ENCODE data around the gene KRT76.
"Not testable (repeated sequence)": the region's sequence is repeated elsewhere in the genome, so short reads cannot be mapped to it uniquely, and the experiment has no call there.

Gene KRT76

DNA sequence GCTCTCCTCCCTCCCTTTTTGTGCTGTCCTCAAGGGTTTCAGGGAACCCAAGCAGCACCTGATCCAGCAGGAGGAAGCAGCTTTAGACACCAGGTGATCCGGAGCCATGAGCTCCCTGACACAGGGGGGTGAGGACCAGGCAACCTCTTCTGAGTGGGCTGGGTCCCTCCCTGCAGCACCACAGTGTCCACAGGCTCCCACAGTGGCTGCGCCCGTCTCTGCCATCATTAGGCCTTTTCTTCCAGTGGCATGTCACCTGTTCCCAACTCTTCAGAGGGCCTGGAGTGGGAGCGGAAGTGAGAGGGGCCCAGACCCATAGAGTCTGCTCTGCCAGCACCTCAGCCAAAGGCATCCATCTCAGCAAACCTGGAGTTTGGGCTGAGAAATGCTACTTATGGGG lies 421 bp upstream of the KRT76 start:
- DNase-seq: no peak

DNA sequence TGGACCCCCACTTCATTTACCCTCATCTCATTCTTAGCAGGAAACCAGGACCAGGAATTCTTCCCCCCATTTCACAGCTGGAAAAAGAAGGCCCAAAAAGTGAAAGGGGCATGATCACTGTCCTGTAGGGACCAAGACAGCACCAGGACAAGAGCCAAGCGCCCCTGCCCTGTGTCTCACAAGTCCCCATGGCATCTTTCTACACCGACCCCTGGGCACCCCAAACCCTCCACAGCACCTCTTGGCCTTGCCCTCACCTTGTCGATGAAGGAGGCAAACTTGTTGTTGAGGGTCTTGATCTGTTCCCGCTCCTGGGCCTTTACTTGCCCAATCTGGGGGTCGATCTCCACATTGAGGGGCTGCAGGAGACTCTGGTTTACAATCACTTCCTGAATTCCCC lies 710 bp downstream of the KRT76 start:
- no peak for DNase-seq

DNA sequence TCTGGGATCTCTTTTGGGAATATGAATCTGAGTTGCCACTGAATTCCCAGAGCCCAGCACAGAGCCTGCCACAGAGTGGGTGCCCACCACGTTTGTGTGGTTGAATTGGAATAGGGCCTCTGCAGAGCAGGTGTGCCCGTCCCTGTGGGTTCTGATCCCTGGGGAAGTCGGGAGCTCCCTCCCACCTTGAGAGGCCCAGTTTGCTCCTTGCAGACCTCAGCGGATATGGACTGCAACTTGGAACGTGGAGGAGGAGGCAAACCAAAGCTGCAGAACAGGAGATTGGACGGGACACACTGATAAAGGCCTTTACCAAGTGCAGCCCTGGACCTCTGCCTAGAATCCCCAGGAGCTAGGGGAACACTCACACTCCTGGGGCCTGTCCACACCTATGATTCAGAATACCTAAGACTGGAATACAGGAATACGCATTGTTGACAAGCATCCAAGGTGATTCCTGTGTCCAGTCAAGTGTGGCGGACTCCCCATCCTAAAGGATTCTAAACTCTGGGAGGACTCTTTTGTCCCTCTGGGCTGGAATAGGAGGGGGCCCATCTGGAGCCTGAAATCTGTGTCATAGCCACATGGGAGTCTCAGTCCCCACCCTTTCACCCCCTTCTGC lies 2.4 kb downstream of the KRT76 start:
- no peak for DNase-seq

DNA sequence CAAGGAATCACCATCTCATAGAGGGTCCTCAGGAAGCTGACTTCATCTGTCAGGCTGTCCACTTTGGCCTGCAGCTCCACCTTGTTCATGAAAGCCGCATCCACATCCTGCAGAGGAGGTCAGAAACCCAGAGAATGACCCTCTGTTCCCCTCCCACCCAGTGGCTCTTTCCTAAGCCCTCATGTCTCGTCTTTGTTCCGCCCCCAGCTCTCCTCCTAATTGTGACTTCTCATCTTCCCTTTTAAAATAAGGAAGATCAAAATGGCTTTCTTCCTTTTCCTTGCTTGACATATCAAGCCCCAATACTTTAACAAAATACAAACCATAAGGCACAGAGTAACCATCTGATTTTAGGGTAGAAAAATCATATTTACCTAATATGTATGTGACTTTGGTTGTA lies 4.4 kb downstream of the KRT76 start:
- DNase-seq: no peak

DNA sequence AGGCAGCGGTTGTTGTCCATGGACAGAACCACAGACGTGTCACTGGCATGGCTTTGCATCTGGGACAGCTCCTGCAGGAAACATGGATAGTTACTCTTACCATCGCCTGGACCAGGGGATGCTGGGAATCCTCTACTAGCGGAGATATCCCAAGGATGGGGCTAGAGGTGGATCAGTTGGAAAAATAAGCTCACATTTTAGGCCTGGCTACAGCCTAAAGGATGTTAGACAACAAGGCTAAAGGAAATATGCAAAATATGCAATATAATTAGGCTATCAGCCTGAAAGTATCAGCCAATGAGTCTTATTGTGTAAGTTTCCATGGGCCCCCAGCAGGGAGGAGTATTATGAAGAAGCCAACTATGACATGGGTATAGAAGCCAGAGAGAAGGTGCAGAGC lies 5.0 kb downstream of the KRT76 start:
- no peak for DNase-seq

DNA sequence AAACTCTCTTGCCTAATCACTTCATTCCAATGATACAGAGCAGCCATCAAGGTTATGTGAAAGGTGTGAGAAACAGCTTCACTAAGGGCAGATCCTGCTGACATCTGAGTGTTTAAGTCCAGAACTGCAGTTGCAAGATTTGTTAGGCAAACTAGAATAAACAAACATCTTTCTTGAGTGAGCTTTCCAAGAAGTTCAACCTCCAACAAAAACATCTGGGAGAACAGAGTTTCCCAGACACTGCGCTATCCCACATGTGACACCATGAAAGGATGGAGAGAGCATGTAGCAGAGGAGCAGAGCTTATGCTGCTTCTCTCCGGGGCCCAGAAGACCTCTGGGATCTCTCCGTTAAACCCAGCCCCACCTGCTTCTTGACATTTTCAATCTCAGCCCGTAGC lies 5.6 kb downstream of the KRT76 start:
- DNase-seq: no peak

DNA sequence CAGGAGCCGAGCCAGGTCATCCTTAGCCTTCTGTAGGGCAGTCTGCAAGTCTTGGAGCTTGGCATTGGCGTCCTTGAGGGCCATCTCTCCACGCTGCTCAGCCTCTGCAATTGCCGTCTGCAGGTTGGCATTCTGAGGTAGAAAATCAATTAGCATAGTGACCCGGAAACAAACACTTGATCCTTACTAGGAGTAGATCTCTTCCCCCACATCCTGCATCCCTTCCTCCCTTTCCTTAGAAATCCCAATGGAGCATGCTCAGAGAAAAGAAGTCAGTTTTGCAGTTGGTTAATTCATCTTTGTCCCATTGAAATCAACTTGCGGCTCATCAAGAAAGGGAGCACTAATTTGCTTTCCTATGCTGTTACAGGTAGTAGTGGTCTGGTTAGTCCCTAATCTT lies 6.1 kb downstream of the KRT76 start:
- DNase-seq: no peak

DNA sequence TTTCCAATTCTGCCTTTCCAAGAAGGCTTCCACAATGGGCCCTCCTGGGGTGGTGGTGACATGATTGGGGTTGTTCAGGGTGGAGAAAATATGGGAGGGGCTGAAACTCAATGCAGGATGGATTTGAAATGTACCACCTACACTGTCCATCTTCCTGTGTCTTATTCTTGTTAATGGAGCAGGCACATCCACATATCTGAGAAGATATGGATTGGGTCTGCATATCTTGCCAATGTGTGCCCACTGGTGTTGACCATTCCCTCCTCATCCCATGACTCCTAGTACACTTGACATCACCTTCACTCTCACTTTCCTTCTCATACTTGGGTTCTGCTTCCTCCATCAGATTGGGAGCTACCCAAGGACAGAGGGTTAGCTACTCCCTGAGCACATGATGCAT lies 7.2 kb downstream of the KRT76 start:
- DNase-seq: no peak

DNA sequence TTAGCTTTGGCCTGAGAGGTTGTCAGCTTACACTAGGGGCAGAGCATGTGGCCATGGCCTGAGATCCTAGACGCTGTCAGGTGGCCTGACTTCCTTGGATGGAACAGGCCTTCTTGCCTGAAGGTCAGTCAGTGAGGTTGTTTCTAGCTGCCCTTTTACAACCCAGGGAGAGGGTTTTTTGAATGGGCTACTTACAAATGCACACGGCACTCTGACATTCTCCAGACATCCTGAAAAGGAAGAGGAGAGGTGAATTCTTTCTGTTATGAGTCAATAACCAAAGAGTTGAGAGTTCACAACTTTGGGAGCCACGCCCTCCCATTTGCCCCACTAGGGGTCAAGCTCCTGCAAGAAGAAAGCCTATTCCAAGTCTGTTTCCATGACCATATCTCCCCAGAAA lies 7.8 kb downstream of the KRT76 start:
- no peak for DNase-seq

DNA sequence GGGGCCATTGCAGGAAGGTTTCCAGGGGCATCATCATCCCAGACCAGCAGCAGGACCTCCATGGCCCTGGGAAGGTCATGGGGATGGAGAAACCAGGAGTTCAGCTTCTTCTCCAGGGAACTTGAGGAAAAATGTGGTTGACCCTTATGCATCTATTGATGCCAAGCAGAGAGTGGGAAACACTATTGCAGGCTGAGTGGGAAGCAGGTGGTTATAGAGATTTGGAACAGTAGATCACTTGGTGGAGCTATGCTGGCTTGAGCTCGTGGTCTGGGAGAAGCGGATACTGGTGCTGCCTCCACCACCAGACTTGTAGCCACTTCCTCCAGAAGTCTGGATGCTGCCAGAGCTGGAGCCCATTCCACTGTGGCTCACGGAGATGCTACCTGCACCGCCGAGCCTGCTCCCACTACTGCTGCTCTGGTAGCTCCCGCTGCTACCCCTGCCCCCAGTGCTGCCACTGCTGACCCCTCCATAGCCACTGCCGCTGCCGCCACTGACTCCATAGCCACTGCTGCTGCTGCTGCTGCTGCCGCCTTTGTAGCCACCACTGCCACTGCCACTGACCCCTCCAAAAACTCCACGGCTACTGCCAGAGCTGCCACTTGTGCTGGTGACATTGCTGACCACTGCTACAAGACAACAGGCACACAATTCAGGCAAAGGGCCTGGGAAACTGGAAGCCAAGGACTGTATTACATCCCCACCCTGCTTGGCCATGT lies 8.5 kb downstream of the KRT76 start:
- no peak for DNase-seq

DNA sequence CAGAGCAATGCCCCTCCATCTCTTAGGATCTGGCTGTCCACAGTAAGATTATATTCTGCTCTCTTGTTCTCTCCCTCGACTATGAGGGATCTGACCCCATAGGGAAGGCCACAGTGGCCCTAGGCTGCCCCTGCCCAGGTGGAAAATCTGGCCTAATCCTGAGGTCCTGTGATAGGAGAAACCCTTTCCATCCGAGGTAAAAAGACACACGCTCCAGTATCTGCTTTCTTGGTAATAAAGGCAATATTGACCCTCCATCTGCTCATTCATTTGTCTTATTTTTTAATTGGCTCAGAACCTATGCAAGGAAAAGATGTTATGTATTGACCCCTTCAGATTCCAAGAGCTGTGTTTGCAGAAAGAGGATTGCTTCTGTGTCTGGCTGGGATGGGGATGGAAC lies 9.7 kb downstream of the KRT76 start:
- DNase-seq: no peak

DNA sequence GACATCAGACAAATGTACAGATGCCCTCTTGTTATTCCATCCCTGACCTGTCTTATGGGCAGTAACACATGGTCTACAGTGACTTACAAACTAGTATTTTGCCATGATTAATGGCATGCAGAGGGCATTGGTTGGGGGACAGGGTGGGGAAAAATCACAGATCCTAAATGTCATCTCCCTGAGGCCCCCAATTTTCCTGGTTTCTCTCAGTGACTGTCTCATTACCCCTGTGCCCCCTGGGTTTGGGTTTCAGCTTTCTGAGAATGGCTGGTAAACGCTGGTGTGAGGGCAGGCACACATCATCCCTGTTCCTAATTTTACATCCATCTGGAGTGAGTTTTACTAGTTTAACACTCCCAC lies 10.1 kb downstream of the KRT76 start:
- DNase-seq: no peak

DNA sequence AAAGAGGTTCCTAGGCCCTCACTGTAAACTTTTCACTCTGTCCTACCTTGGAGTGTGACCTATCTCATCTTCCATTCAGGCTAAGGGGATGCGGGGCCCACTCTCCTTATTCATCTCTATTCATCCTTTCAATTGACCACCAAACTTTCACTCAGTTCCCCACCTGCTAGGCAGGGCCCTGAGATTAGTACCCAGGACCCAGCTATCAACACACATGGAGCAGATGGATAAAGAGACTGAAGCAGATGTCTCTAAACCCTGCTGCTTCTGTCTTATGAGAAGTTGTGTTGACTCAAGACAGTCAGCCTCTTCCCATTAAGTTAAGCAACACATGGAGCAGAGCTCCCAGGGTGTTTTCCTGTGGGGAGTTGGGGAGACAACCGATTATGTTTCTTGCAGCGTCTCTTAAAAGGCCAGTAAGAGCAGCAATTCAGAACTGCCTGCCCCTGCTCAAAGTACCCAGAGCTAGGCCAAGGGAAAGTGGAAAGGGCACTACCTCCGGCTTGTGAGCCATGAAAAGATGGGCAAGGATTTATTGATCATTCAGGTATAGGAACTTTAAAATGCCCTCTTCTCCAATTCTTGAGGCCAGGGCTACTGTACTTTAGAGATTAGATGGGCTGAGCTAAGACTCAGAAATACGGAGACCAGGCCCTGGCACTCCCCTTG lies 10.7 kb downstream of the KRT76 start:
- DNase-seq: no peak

DNA sequence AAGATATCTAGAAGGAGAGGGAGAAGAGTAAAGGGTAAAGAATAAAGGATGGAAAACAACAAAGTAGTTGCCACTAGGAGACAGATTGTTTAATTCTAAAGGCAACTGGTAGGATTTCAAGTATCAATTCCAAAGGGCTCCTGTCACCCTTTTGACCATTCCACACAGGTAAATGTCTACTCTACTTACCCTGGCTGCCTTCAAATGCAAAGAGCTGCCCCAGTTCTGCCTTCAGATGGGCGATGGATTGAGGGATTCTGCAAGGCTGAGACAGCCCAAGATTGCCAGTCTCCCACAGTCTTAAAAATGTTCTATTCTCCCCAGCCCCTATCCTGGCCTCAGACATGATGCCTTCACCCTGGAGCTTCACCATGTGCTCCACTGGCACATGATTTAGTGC lies 11.4 kb downstream of the KRT76 start:
- no peak for DNase-seq

DNA sequence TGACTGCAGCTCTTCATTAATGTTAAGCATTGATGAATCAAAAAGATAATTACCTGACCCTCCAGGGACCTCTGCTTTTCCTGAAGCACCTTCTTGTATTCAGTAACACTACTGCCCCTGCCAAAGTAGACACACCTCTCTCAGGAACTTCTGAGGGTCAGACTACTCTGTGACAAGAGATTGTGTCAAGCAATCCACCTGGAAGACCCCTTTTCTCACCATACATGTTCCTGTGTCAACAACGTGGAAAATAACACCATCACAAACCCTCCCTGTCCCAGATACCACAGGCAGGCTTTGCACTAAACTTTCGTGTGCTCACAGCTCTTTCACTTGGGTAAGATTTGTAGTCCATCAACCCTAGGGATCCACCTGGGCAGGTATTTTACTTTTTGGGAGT lies 13.2 kb downstream of the KRT76 start:
- no peak for DNase-seq

DNA sequence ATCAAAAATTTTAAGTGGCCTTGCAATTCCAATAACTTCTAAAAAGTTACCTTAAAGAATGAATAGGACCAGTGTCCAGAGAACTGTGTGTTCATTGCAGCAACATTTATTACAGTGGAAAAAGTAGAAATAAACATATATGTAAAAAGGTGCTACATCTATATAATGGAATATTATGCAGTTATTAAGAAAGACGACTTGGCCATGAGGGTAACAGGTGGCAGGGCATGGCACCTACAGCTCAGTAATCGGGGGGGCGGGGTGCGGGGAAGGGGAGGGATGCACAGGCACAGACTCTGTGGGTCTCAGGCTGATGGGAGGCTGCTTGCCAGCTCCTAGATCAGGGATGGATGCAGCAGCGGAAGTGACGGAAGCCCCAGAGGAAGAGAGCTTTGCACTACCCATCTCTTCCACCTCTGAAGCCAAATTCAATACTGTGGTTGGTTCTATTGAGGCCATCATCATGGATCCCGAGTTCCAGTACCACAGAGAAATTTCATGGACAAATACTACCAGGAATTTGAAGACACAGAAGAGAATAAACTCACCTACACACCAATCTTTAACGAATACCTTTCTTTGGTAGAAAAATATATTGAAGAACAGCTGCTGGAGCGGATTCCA lies 14.0 kb downstream of the KRT76 start:
- no peak for DNase-seq

DNA sequence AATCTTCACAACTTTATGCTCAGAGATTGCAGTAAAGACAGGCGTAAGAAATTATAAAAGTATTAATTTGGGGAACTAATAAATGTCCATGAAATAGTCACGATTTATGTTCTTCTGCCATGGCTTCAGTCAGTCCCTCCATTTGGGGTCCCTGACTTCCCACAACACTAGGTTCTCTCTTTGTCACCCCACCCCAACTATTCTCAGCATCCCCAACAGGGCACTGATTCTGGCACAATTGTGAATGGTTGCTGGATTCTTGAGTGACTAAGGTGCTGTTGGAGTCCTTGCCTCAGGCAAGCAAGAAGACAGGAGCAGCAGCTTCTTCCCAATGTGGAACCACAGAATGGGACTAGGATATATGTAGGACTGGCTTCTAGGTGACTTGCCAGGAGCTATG lies 15.3 kb downstream of the KRT76 start:
- DNase-seq: no peak

DNA sequence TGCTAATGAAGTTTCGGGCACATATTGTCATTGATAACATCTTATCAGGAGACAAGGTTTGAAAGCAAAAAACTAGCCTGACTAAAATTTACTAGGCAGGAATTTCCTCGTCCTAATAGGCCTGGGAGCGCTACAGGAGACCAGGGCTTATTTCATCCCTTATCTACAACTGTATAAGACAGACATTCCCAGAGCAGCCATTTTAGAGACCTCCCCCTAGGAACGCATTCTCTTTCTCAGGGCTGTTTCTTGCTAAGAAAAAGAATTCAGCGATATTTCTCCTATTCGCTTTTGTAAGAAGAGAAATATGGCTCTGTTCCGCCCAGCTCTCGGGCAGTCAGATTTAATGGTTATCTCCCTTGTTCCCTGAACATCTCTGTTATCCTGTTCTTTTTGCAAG lies 15.9 kb downstream of the KRT76 start:
- not testable (repeated sequence) for DNase-seq

DNA sequence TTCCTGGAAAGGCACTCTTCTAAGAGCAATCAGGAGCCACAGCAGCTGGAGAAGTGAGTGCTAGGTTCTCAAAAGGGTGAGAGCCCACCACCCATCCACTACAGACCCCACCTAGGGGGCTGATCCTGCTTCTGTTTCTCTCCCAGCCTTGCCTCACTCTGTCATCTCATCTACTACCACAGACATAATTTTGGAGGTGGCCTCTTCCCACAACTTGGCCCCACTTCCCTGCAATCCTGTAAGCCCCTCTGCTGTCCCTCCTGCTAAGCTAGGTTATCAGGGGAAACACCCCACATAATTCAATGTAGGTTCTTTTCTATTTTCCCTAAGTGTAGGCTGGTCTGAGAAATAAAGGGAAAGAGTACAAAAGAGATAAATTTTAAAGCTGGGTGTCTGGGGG lies 16.5 kb downstream of the KRT76 start:
- no peak for DNase-seq

DNA sequence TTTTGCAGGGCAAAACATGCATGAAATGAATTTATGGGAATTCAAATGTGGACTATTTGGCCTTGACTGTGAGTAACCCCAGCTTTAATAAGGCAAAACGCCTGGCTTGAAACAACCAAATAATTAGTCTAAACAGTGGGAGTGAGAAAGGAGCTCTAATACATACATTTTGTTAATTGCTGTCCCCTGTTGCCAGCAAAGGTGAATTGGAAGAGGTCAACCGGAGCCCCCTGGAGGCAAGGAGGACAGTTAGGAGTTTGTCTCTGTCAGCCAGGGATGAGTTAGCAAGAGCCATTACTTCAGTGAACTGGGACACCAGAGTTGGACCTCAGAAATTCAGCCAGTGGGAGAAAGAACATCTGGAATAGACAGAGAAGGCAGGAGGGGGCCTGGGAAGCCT lies 17.4 kb downstream of the KRT76 start:
- no peak for DNase-seq

DNA sequence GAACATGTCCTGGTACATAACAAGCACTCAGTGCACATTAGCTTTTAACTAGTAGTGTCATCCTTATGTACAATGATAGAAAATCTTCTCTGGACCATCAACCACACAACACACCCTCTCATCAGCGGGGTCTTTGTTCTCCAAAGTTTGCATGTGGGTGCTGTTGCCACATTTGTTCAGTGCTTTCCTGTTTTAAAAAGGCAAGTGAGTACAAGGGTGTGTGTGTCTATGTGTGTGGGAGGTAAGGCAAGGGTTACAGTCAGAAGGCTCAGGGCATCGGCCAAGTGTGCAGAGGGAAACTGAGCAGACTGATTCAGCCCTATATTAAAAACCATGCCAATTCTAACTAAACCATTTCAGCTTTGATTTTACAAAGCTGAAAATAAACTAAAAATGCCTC lies 17.9 kb downstream of the KRT76 start:
- no peak for DNase-seq

DNA sequence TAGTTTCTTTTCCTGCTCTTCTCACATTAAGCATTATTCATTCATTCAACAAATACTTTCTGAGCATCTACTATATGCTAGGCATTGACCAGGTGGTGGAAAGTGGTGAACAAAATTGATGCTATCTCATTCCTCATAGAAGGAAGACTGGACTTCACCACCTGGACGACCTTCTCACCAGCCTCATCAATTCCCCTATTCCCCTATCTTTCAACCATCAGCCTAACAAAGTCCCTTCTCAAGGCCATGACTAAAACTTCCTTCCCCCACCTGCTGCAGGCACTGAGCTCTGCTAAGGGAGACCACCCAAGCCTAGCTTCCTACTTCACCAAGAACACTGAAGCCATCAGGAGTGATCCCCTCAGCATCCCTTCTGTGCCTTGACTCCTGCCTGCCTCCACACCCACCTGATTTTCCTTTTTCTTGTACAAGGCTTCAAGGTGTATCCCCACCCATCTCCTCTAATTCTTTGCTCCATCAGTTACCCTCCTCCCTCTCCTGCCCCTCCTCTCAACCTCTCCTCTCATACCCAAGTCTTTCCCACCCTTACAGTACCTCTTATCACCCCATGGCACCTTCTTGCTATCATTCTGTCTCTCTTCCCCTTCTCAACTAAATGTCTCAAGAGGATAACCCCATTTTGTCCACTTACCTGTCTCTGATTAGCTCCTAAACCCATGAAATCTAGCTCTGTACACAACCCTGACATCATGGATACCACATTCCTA lies 19.5 kb downstream of the KRT76 start:
- no peak for DNase-seq

DNA sequence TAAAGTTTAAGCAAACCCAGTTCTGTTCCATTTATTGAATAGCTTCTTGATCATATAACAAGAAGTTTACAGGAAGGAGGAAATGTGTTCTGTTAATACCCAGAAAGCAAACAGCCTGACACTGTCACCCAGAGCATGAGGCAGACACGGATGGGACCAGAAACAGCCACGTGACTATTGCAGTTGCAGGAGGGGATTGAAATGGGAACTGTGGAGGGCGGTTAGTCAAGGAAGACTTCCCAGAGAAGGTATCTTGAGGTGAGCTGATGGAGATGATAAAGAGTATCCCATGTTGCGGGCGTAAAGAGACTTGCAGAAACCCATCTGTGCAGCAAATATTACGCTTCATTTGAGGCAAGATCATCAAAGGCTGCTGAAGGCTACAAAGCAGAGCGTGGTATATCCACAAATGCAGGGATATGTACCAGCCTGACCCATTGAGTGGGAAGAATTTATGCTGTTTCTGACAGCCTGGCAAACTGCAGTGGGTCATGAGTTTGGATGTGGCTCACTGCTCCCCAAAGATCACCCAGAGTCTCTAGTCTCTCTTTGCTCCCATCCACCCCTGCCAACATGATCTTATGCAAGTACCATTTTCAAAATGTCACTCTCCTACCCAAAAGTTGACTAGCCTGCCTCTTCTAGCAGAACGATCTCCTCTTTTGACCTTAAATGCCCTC lies 20.7 kb downstream of the KRT76 start:
- DNase-seq: no peak
